K562 (cell line): ENCODE measurements around the gene MANEAL. TPM values are rescaled to one million over a fixed set of nuclear protein-coding genes. Genes with fewer than 3 reads are reported as not detected.
A peak's percentile ranks its signal among the peaks of the same experiment; 100 is the strongest.

ENCODE experiments used
- ATF7 ChIP-seq: fragments of 450-650 bp; IDR thresholded peaks from 2 replicates; pipeline ENCODE4 v1.7.1; 2014; ENCODE audit warnings: mild to moderate bottlenecking, moderate library complexity
- DACH1 ChIP-seq: fragments of 450-650 bp; IDR thresholded peaks from 2 replicates; pipeline ENCODE4 v1.6.1; 2018; ENCODE audit not compliant: partially characterized antibody
- DDX20 ChIP-seq: fragments of 450-650 bp; IDR thresholded peaks from 2 replicates; pipeline ENCODE4 v1.6.1; 2016; ENCODE audit warnings: missing genetic modification characterization, low read depth, mild to moderate bottlenecking, missing compliant biosample characterization, moderate library complexity
- E2F3 ChIP-seq: fragments of 250-450 bp; sonication (Bioruptor Pico); IDR thresholded peaks from 2 replicates; pipeline ENCODE4 v1.4.0; 2020; ENCODE audit warnings: mild to moderate bottlenecking
- EHMT2 ChIP-seq: fragments of 450-650 bp; IDR thresholded peaks from 2 replicates; pipeline ENCODE4 v1.6.1; 2018; ENCODE audit warnings: antibody characterized with exemption
- FOXJ3 ChIP-seq: sonication (generic); formaldehyde crosslinking; IDR thresholded peaks from 2 replicates; pipeline ENCODE4 v1.4.0; 2020; ENCODE audit warnings: mild to moderate bottlenecking, missing genetic modification reagents
- GATA2 ChIP-seq: sonication (generic); formaldehyde crosslinking; IDR thresholded peaks from 2 replicates; pipeline ENCODE4 v1.4.0; 2020; ENCODE audit warnings: mild to moderate bottlenecking, missing genetic modification reagents
- NCOA6 ChIP-seq: fragments of 450-650 bp; IDR thresholded peaks from 2 replicates; pipeline ENCODE4 v1.6.1; 2017; ENCODE audit warnings: mild to moderate bottlenecking
- NFATC3 ChIP-seq: fragments of 450-650 bp; IDR thresholded peaks from 2 replicates; pipeline ENCODE4 v1.6.1; 2017; ENCODE audit warnings: mild to moderate bottlenecking
- PHF21A ChIP-seq: fragments of 450-650 bp; IDR thresholded peaks from 2 replicates; pipeline ENCODE4 v1.6.1; 2017; ENCODE audit warnings: low read depth, borderline replicate concordance
- RBBP5 ChIP-seq: fragments of 200-600 bp; sonication (generic); IDR thresholded peaks from 2 replicates; pipeline ENCODE4 v1.6.1; 2012; ENCODE audit warnings: borderline replicate concordance, mild to moderate bottlenecking, low read length, control low read depth, inconsistent platforms; ENCODE audit not compliant: insufficient read depth, poor library complexity, severe bottlenecking
- SMAD1 ChIP-seq: fragments of 150-350 bp; IDR thresholded peaks from 2 replicates; pipeline ENCODE4 v1.6.1; 2014; ENCODE audit warnings: low read length, low read depth; ENCODE audit not compliant: partially characterized antibody
- SUPT5H ChIP-seq: fragments of 450-650 bp; IDR thresholded peaks from 2 replicates; pipeline ENCODE4 v1.6.1; 2016
- TGIF2 ChIP-seq: sonication (generic); formaldehyde crosslinking; IDR thresholded peaks from 2 replicates; pipeline ENCODE4 v1.8.1; 2022; ENCODE audit warnings: mild to moderate bottlenecking, missing genetic modification reagents, moderate library complexity
- ZFP30 ChIP-seq: fragments of 250-450 bp; sonication (Bioruptor Pico); IDR thresholded peaks from 2 replicates; pipeline ENCODE4 v1.8.0; 2022; ENCODE audit warnings: moderate library complexity, mild to moderate bottlenecking, inconsistent platforms, borderline replicate concordance
- ZNF121 ChIP-seq: sonication (generic); formaldehyde crosslinking; conservative IDR thresholded peaks from 2 replicates; pipeline ENCODE4 v1.8.0; 2022; ENCODE audit warnings: missing genetic modification reagents
- ZNF175 ChIP-seq: fragments of 200-800 bp; sonication (Bioruptor generic); IDR thresholded peaks from 2 replicates; pipeline ENCODE4 v1.6.1; 2016; ENCODE audit warnings: low read depth, mild to moderate bottlenecking, missing genetic modification characterization, missing compliant biosample characterization
- ZNF408 ChIP-seq: fragments of 250-450 bp; sonication (Bioruptor Pico); IDR thresholded peaks from 2 replicates; pipeline ENCODE4 v1.4.0; 2020; ENCODE audit warnings: low read depth, mild to moderate bottlenecking, moderate library complexity
- ZNF717 ChIP-seq: fragments of 250-450 bp; sonication (Bioruptor Pico); IDR thresholded peaks from 2 replicates; pipeline ENCODE4 v1.5.0; 2021
- ZNF77 ChIP-seq: fragments of 250-450 bp; sonication (Bioruptor Pico); IDR thresholded peaks from 2 replicates; pipeline ENCODE4 v1.5.0; 2020
- polyA plus RNA-seq, 8 experiments: library from polyadenylated mRNA; depleted of rRNA in 4 of 8; stranded (reverse) in 5 of 8; unstranded in 3 of 8; fragments of >200 nt; fragmentation: Nextera tagmentation in 2 of 8; fragmentation: Illumina TruSeq in 1 of 8; extraction: Ambion mirVana in 2 of 8; extraction: Trizol in 1 of 8; gene quantifications; 2 replicates each; pipeline versions ENCODE4 v1.2.1 to v1.2.3, GENCODE V29; 2011 to 2014; ENCODE audit warnings: inconsistent platforms in 1 of 8, missing spikeins in 1 of 8
- total RNA-seq, 7 experiments: library from RNA; depleted of rRNA in 6 of 7; stranded (reverse); fragments of >200 nt in 6 of 7; fragmentation: Illumina TruSeq in 2 of 7; extraction: Trizol in 2 of 7; gene quantifications; 2 replicates each; pipeline versions ENCODE4 v1.2.1 to v1.2.3, GENCODE V29; 2011 to 2021; ENCODE audit warnings: low replicate concordance in 1 of 7
- TF ChIP-seq, protein P1 (sequence below): sonication (generic); formaldehyde crosslinking; IDR thresholded peaks from 2 replicates; pipeline ENCODE4 v1.8.0; 2022; ENCODE audit warnings: mild to moderate bottlenecking, missing genetic modification reagents
- TF ChIP-seq, protein P2 (sequence below): fragments of 450-650 bp; IDR thresholded peaks from 2 replicates; pipeline ENCODE4 v1.6.1; 2014; ENCODE audit warnings: low read depth, mild to moderate bottlenecking, moderate library complexity, borderline replicate concordance
- TF ChIP-seq, protein P3 (sequence below): IDR thresholded peaks from 2 replicates; pipeline ENCODE4 v1.6.1; 2012; ENCODE audit warnings: low read depth, low read length, improper control_type of control experiment, borderline replicate concordance
- TF ChIP-seq, protein P4 (sequence below): fragments of 200-800 bp; sonication (Bioruptor generic); IDR thresholded peaks from 2 replicates; pipeline ENCODE4 v1.6.1; 2017; ENCODE audit warnings: missing genetic modification characterization, missing compliant biosample characterization
- TF ChIP-seq, protein P5 (sequence below): IDR thresholded peaks from 3 replicates; pipeline ENCODE4 v1.6.1; 2011; ENCODE audit warnings: borderline replicate concordance, mild to moderate bottlenecking; ENCODE audit not compliant: insufficient read length, insufficient read depth

MANEAL gene
- total and polyA plus RNA-seq, 9 of the 15 experiments (the other 6 are each of a cell fraction or from before 2014, with no cell fraction given) = 0.37 to 3.2 (median 1.2) TPM

DNA sequence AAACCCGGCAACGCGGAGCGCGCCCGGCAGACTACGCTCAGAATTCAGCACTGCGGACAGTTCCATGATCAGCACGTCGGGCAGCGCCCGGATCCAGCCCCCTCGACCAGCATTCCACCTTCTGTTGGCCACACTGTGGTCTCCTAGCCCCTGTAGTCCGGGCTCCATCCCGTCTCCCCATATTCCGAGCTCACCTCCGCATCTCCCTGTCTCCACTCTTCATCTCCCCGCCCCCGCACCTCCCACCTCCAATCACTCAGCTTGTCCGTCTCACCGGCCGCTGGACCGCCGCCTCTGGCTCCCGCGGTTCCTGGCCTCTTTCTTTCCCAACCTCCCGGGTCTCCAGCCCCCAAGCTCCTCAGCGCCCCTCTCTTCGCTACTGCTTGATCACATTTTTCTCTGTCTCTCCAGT is 29.2 kb upstream of the MANEAL start (continued):
- TF ChIP-seq DDX20 (tag) (no peak), FOXJ3 (peak; percentile 97), RBBP5 (no peak), PHF21A (no peak), E2F3 (no peak), SUPT5H (no peak), ATF7 (no peak), EHMT2 (peak; percentile 100), DACH1 (no peak), NCOA6 (peak; percentile 99), NFATC3 (no peak), ZNF717 (CRISPR knock-in tag) (no peak), ZNF121 (peak; percentile 63), ZFP30 (no peak), SMAD1 (no peak), ZNF175 (CRISPR knock-in tag) (peak; percentile 75), GATA2 (CRISPR knock-in tag) (peak; percentile 84), TGIF2 (peak; percentile 99), ZNF77 (CRISPR knock-in tag) (no peak), ZNF408 (CRISPR knock-in tag) (no peak)
- TF ChIP-seq, protein P1, sequence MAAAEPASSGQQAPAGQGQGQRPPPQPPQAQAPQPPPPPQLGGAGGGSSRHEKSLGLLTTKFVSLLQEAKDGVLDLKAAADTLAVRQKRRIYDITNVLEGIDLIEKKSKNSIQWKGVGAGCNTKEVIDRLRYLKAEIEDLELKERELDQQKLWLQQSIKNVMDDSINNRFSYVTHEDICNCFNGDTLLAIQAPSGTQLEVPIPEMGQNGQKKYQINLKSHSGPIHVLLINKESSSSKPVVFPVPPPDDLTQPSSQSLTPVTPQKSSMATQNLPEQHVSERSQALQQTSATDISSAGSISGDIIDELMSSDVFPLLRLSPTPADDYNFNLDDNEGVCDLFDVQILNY = peak; percentile 99
- TF ChIP-seq, protein P2, sequence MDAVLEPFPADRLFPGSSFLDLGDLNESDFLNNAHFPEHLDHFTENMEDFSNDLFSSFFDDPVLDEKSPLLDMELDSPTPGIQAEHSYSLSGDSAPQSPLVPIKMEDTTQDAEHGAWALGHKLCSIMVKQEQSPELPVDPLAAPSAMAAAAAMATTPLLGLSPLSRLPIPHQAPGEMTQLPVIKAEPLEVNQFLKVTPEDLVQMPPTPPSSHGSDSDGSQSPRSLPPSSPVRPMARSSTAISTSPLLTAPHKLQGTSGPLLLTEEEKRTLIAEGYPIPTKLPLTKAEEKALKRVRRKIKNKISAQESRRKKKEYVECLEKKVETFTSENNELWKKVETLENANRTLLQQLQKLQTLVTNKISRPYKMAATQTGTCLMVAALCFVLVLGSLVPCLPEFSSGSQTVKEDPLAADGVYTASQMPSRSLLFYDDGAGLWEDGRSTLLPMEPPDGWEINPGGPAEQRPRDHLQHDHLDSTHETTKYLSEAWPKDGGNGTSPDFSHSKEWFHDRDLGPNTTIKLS = no peak
- TF ChIP-seq, protein P3, sequence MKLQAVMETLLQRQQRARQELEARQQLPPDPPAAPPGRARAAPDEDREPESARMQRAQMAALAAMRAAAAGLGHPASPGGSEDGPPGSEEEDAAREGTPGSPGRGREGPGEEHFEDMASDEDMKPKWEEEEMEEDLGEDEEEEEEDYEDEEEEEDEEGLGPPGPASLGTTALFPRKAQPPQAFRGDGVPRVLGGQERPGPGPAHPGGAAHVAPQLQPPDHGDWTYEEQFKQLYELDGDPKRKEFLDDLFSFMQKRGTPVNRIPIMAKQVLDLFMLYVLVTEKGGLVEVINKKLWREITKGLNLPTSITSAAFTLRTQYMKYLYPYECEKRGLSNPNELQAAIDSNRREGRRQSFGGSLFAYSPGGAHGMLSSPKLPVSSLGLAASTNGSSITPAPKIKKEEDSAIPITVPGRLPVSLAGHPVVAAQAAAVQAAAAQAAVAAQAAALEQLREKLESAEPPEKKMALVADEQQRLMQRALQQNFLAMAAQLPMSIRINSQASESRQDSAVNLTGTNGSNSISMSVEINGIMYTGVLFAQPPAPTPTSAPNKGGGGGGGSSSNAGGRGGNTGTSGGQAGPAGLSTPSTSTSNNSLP = no peak
- TF ChIP-seq, protein P4, sequence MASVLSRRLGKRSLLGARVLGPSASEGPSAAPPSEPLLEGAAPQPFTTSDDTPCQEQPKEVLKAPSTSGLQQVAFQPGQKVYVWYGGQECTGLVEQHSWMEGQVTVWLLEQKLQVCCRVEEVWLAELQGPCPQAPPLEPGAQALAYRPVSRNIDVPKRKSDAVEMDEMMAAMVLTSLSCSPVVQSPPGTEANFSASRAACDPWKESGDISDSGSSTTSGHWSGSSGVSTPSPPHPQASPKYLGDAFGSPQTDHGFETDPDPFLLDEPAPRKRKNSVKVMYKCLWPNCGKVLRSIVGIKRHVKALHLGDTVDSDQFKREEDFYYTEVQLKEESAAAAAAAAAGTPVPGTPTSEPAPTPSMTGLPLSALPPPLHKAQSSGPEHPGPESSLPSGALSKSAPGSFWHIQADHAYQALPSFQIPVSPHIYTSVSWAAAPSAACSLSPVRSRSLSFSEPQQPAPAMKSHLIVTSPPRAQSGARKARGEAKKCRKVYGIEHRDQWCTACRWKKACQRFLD (CRISPR knock-in tag) = peak; percentile 96; the same call in 1 of the 2 replicates
- TF ChIP-seq, protein P5, sequence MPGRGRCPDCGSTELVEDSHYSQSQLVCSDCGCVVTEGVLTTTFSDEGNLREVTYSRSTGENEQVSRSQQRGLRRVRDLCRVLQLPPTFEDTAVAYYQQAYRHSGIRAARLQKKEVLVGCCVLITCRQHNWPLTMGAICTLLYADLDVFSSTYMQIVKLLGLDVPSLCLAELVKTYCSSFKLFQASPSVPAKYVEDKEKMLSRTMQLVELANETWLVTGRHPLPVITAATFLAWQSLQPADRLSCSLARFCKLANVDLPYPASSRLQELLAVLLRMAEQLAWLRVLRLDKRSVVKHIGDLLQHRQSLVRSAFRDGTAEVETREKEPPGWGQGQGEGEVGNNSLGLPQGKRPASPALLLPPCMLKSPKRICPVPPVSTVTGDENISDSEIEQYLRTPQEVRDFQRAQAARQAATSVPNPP = no peak
